HPDE6-E6E7 (cell line): ENCODE results near the gene SWSAP1.

Source experiments
- DNase-seq: peaks from one replicate; pipeline ENCODE4 v3.0.0; 2011; ENCODE audit warnings: missing footprints; ENCODE audit errors: extremely low spot score

Gene SWSAP1

GRCh38 chr19:11355160-11356073 is 19.0 kb upstream of the SWSAP1 start, which contains the start of gene PLPPR2:
Gene PLPPR2 (plus strand): TSS chr19:11355432. CDS start chr19:11357674, 2,242 bp downstream.
- peak; percentile 79 for DNase-seq

GRCh38 chr19:11356074-11356397 is 18.4 kb upstream of the SWSAP1 start:
- no peak for DNase-seq

GRCh38 chr19:11356676-11357550 is 17.6 kb upstream of the SWSAP1 start:
- no peak for DNase-seq

DNA sequence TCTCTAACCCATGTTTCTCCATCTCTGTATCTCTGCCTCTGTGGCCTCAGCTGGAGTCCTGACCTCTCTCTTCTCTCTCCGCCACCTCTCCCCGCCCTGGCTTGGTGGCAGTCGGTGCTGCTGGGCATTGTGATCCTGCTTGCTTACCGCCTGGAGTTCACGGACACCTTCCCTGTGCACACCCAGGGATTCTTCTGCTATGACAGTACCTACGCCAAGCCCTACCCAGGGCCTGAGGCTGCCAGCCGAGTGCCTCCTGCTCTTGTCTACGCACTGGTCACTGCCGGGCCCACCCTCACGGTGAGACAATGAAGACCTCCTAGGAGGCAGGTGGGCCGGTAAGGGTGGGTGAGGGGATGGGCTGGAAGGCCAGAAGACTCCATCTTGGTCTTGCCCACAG is 15.0 kb upstream of the SWSAP1 start:
- peak; percentile 61 for DNase-seq

GRCh38 chr19:11361037-11361770 is 13.3 kb upstream of the SWSAP1 start:
- DNase-seq = peak; percentile 38

GRCh38 chr19:11361771-11362731 is 12.4 kb upstream of the SWSAP1 start:
- DNase-seq = no peak

DNA sequence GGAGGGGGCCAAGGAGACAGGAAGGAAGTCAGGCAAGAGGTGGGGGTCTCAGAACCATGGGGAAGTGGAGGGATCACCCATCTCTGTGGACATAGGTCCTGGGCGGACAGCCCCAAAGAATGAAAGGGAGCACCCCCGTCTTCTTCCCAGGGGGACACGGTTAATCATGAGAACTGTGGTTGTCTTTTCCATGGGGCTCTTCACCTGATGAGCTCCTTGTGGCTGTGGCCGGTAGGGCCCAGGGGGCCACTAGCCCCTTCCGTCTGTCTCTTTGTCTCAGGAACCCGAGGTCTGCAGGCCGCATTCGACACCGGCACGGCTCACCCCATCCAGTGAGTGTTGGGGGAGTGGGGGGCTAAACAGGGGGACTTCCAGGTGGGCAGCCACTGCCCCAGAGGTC is 10.6 kb upstream of the SWSAP1 start:
- DNase-seq = no peak

GRCh38 chr19:11364296-11364904 is 10.1 kb upstream of the SWSAP1 start:
- no peak for DNase-seq

GRCh38 chr19:11364935-11365334 is 9.5 kb upstream of the SWSAP1 start:
- no peak for DNase-seq

DNA sequence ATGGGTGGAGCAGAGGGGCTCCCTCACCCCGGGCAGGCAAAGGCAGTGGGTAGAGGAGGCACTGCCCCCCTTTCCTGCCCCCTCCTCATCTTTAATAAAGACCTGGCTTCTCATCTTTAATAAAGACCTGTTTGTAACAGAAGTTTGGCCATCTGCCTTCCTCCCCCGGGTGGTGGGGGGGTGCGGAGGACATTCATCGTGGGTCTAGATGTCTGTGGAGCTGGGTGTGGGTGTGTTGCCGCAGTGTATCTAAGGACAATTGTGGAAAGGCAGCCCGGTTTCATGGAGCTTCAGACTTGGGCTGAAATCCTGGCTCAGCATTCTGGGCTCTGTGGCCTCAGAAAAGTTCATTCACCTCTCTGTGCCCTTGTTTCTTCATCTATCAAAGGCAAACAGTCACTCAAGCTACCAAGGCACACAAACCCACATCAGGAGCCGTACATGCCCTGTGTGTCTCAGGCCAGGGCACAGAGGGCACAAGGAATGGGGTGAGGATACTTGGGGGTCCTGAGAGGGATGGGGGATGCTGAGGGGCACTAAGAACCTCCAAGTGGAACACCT is 8.8 kb upstream of the SWSAP1 start:
- DNase-seq = no peak

- DNase-seq = no peak
Observed at GRCh38 chr19:11367528-11367927, 6.9 kb upstream of the SWSAP1 start.

- DNase-seq = no peak
Observed at GRCh38 chr19:11370744-11371143, 3.7 kb upstream of the SWSAP1 start.

- DNase-seq = no peak
Observed at GRCh38 chr19:11373166-11373884, 1.1 kb upstream of the SWSAP1 start.

- DNase-seq = no peak
Observed at GRCh38 chr19:11373885-11374432, 507 bp upstream of the SWSAP1 start.

DNA sequence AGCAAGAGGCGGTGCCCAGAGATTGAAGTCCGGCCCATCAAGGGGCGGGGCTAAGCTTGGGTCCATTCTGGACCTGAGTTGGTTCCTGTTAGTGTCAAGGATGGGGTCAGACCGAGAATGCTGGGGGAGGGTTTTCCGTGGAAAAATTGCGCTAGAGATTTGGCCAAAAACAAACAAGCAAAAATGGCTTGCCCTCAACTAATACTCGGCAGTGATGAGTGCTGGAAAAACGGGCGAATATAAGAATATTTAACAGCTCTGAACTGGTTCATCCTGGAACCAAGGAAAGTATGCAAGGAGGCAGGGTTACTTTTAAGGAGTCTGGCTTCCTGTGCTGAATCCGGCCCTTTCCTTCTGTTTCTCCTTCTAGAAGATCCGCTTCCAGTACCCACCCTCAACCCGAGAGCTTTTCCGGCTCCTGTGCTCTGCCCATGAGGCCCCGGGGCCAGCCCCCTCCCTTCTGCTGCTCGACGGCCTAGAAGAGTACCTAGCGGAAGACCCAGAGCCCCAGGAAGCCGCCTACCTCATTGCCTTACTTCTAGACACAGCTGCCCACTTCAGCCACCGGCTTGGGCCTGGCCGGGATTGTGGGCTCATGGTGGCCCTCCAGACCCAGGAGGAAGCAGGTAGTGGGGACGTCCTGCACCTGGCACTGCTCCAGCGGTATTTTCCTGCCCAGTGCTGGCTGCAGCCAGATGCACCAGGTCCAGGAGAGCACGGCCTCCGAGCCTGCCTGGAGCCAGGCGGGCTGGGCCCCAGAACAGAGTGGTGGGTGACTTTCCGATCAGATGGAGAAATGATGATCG is 880 bp downstream of the SWSAP1 start:
- DNase-seq = no peak

GRCh38 chr19:11377237-11377636 is 2.8 kb downstream of the SWSAP1 start:
- DNase-seq = no peak

- DNase-seq = no peak
Observed at GRCh38 chr19:11377756-11378155, 3.3 kb downstream of the SWSAP1 start.
